H7 (cell line): ENCODE results near the gene COL4A1. TPM values are rescaled to one million over a fixed set of nuclear protein-coding genes. Genes with fewer than 3 reads are reported as not detected.
"Not testable (repeated sequence)": the region's sequence is repeated elsewhere in the genome, so short reads cannot be mapped to it uniquely, and the experiment has no call there.

ENCODE experiments used
- DNase-seq: peaks from one replicate; pipeline ENCODE4 v3.0.0; 2012
- H3K27me3 ChIP-seq: 2 replicates; pipeline ENCODE4 v1.6.0; 2011; ENCODE audit warnings: mild to moderate bottlenecking, low read length; ENCODE audit not compliant: control insufficient read depth, insufficient read depth
- H3K36me3 ChIP-seq: replicated peaks from 2 replicates; pipeline ENCODE4 v1.5.1; 2011; ENCODE audit warnings: low read length; ENCODE audit not compliant: control insufficient read depth, insufficient read depth
- H3K4me3 ChIP-seq: 2 replicates; pipeline ENCODE4 v1.5.1; 2011; ENCODE audit warnings: low read depth, mild to moderate bottlenecking, control low read depth, low read length, moderate library complexity; ENCODE audit not compliant: insufficient read depth
- total RNA-seq: library from RNA; depleted of rRNA; stranded (reverse); fragments of >200 nt; shearing (Covaris generic); gene quantifications from 2 replicates; pipeline ENCODE4 v1.2.3, GENCODE V29; 2014

Gene COL4A1
- total RNA-seq, 1 experiment from 2014 or later = 135 TPM

GRCh38 chr13:110322828-110323171, 15.8 kb upstream of the COL4A1 start:
- Histone ChIP-seq H3K4me3 (no peak overlapping the region), H3K36me3 (no peaks in the 10 kb centered on the region), H3K27me3 (no peaks in the 10 kb centered on the region)
- no peak for DNase-seq

GRCh38 chr13:110322126-110322827, 15.3 kb upstream of the COL4A1 start:
- H3K36me3 ChIP-seq = no peaks in the 10 kb centered on the region
- DNase-seq = peak; percentile 14
- H3K27me3 ChIP-seq = no peaks in the 10 kb centered on the region
- H3K4me3 ChIP-seq = no peak overlapping the region

- not testable (repeated sequence) for H3K36me3 ChIP-seq, H3K27me3 ChIP-seq, DNase-seq, H3K4me3 ChIP-seq
Measured at GRCh38 chr13:110321573-110321972, 14.6 kb upstream of the COL4A1 start.

GRCh38 chr13:110320645-110321044, 13.7 kb upstream of the COL4A1 start:
- H3K27me3 ChIP-seq = no peaks in the 10 kb centered on the region
- DNase-seq = no peak
- peaks cover 7% of the 10 kb centered on the region for H3K36me3 ChIP-seq
- no peak overlapping the region for H3K4me3 ChIP-seq

GRCh38 chr13:110319774-110320509, 13.0 kb upstream of the COL4A1 start:
- Histone ChIP-seq H3K4me3 (no peak overlapping the region), H3K36me3 (peaks cover 7% of the 10 kb centered on the region), H3K27me3 (no peaks in the 10 kb centered on the region)
- peak; percentile 55 for DNase-seq

GRCh38 chr13:110319397-110319773, 12.4 kb upstream of the COL4A1 start:
- DNase-seq = no peak
- H3K27me3 ChIP-seq = no peaks in the 10 kb centered on the region
- H3K4me3 ChIP-seq = no peak overlapping the region
- peaks cover 7% of the 10 kb centered on the region for H3K36me3 ChIP-seq

- peaks cover 7% of the 10 kb centered on the region for H3K36me3 ChIP-seq
- DNase-seq = peak; percentile 26
- H3K4me3 ChIP-seq = no peak overlapping the region
- no peaks in the 10 kb centered on the region for H3K27me3 ChIP-seq
Measured at GRCh38 chr13:110318920-110319319, 12.0 kb upstream of the COL4A1 start.

GRCh38 chr13:110317496-110318195, 10.7 kb upstream of the COL4A1 start:
- Histone ChIP-seq H3K27me3 (no peaks in the 10 kb centered on the region), H3K36me3 (peaks cover 7% of the 10 kb centered on the region), H3K4me3 (no peak overlapping the region)
- DNase-seq = no peak

GRCh38 chr13:110317093-110317492, 10.1 kb upstream of the COL4A1 start:
- no peak for DNase-seq
- Histone ChIP-seq H3K27me3 (no peaks in the 10 kb centered on the region), H3K4me3 (no peak overlapping the region), H3K36me3 (peaks cover 7% of the 10 kb centered on the region)

- H3K27me3 ChIP-seq = no peaks in the 10 kb centered on the region
- H3K36me3 ChIP-seq = peaks cover 7% of the 10 kb centered on the region
- H3K4me3 ChIP-seq = no peak overlapping the region
- DNase-seq = peak; percentile 19
Measured at GRCh38 chr13:110316196-110316595, 9.2 kb upstream of the COL4A1 start.

GRCh38 chr13:110314516-110315245, 7.7 kb upstream of the COL4A1 start:
- no peaks in the 10 kb centered on the region for H3K27me3 ChIP-seq
- peaks cover 7% of the 10 kb centered on the region for H3K36me3 ChIP-seq
- peak; percentile 22 for DNase-seq
- H3K4me3 ChIP-seq = no peak overlapping the region

GRCh38 chr13:110313733-110314132, 6.8 kb upstream of the COL4A1 start:
- H3K36me3 ChIP-seq, H3K27me3 ChIP-seq, H3K4me3 ChIP-seq: not testable (repeated sequence)
- peak; percentile 26 for DNase-seq

- peak; percentile 11 for DNase-seq
- not testable (repeated sequence) for H3K4me3 ChIP-seq, H3K27me3 ChIP-seq, H3K36me3 ChIP-seq
Measured at GRCh38 chr13:110313261-110313660, 6.3 kb upstream of the COL4A1 start.

- Histone ChIP-seq H3K4me3 (no peak overlapping the region), H3K27me3 (peaks cover 8% of the 10 kb centered on the region), H3K36me3 (peaks cover 7% of the 10 kb centered on the region)
- DNase-seq = no peak
Measured at GRCh38 chr13:110312339-110313031, 5.5 kb upstream of the COL4A1 start.
